ENCODE data around the gene CDH2. TPM values are rescaled to one million over a fixed set of nuclear protein-coding genes. Genes with fewer than 3 reads are reported as not detected.

CDH2 gene
- total RNA-seq, 1 experiment from 2014 or later: 36.2 TPM

- no CpG with 5 or more reads among the region's 2 CpGs for WGBS (ENCODE audit: extremely low coverage, insufficient read length, low lambda C conversion rate)
- H3K23me2 ChIP-seq (ENCODE audit: insufficient read length, low read depth, low read length, poor library complexity, severe bottlenecking): no peaks in the 10 kb centered on the region
- peaks cover 3% of the 10 kb centered on the region; the same call in 1 of the 2 replicates for H3K4me1 ChIP-seq (ENCODE audit: insufficient read depth, low read length)
Measured at GRCh38 chr18:28079883-28080282, 97.0 kb downstream of the CDH2 start.

More at GRCh38 chr18:28079883-28080282, 97.0 kb downstream of the CDH2 start:
- H3K27ac ChIP-seq (ENCODE audit: insufficient read length, low read depth, low read length): no peak overlapping the region
- no peaks in the 10 kb centered on the region for H3K36me3 Mint-ChIP-seq (ENCODE audit: insufficient read depth in 1 of 3, low read depth in 3 of 3)
- H2BK12ac ChIP-seq (ENCODE audit: insufficient read length, low read depth, low read length): no peak overlapping the region
- no peak overlapping the region for H3T11ph ChIP-seq (ENCODE audit: low read length)
- no peaks in the 10 kb centered on the region for H3K79me2 ChIP-seq (ENCODE audit: insufficient read depth, low read length)
- no peaks in the 10 kb centered on the region for H3K9me3 Mint-ChIP-seq
- H3K56ac ChIP-seq (ENCODE audit: insufficient read length, low read depth, low read length): no peak overlapping the region
- no peak overlapping the region for H3K4ac ChIP-seq (ENCODE audit: low read depth, low read length)
- no peaks in the 10 kb centered on the region for H3K27me3 ChIP-seq (ENCODE audit: insufficient read depth, low read length)
- H2AFZ ChIP-seq (ENCODE audit: low read length): no peak overlapping the region
- H3K27me3 Mint-ChIP-seq (ENCODE audit: low read depth): no peaks in the 10 kb centered on the region
- TF ChIP-seq, protein P1, sequence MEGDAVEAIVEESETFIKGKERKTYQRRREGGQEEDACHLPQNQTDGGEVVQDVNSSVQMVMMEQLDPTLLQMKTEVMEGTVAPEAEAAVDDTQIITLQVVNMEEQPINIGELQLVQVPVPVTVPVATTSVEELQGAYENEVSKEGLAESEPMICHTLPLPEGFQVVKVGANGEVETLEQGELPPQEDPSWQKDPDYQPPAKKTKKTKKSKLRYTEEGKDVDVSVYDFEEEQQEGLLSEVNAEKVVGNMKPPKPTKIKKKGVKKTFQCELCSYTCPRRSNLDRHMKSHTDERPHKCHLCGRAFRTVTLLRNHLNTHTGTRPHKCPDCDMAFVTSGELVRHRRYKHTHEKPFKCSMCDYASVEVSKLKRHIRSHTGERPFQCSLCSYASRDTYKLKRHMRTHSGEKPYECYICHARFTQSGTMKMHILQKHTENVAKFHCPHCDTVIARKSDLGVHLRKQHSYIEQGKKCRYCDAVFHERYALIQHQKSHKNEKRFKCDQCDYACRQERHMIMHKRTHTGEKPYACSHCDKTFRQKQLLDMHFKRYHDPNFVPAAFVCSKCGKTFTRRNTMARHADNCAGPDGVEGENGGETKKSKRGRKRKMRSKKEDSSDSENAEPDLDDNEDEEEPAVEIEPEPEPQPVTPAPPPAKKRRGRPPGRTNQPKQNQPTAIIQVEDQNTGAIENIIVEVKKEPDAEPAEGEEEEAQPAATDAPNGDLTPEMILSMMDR (conservative IDR thresholded peaks at IDR 0.05): no peak
- no peak overlapping the region for H4K5ac ChIP-seq (ENCODE audit: insufficient read length, low read depth, low read length)
- no peak overlapping the region for H4K91ac ChIP-seq (ENCODE audit: insufficient read length, low read depth, low read length)
- peaks cover 13 to 40% of the 10 kb centered on the region in 2 experiments for H3K4me1 Mint-ChIP-seq
- H4K20me1 ChIP-seq (ENCODE audit: control insufficient read depth, insufficient read depth, insufficient read length): no peaks in the 10 kb centered on the region
- no peak overlapping the region for H2BK120ac ChIP-seq (ENCODE audit: low read depth, low read length, poor library complexity, severe bottlenecking)
- no peak overlapping the region for H3K23ac ChIP-seq (ENCODE audit: insufficient read length, low read depth, low read length)
- no peak overlapping the region for H2BK20ac ChIP-seq (ENCODE audit: low read depth, low read length, poor library complexity, severe bottlenecking)
- no peaks in the 10 kb centered on the region for H3K79me1 ChIP-seq (ENCODE audit: insufficient read depth, low read depth, low read length, poor library complexity, severe bottlenecking)
- no peak overlapping the region for H3K4me3 Mint-ChIP-seq
- H3K4me2 ChIP-seq (ENCODE audit: insufficient read depth, insufficient read length, low read length): no peak overlapping the region
- no peak overlapping the region for H3K14ac ChIP-seq (ENCODE audit: insufficient read depth, low read length)
- H3K18ac ChIP-seq (ENCODE audit: insufficient read length, low read depth, low read length): no peak overlapping the region
- H4K8ac ChIP-seq (replicated peaks; ENCODE audit: insufficient read length, low read depth, low read length): no peak overlapping the region
- no peak for DNase-seq
- no peak overlapping the region for H3K27ac Mint-ChIP-seq
- no peaks in the 10 kb centered on the region for H3K9me3 ChIP-seq (ENCODE audit: control insufficient read depth, low read depth, low read length)
- H2BK15ac ChIP-seq (ENCODE audit: low read depth, low read length): no peak overlapping the region
- no peak overlapping the region for H2AK5ac ChIP-seq (ENCODE audit: insufficient read length, low read length)
- H3K9ac ChIP-seq (ENCODE audit: extremely low read depth, insufficient read length, low read length): no peak overlapping the region
- no peak overlapping the region for H2BK5ac ChIP-seq (ENCODE audit: insufficient read length, low read length)
